ENCODE results near the gene C11orf68. TPM values are rescaled to one million over a fixed set of nuclear protein-coding genes. Genes with fewer than 3 reads are reported as not detected.
A peak's percentile ranks its signal among the peaks of the same experiment; 100 is the strongest.

C11orf68 gene
- total RNA-seq, 1 experiment from 2014 or later: 20.1 TPM

- TF ChIP-seq, protein P1, sequence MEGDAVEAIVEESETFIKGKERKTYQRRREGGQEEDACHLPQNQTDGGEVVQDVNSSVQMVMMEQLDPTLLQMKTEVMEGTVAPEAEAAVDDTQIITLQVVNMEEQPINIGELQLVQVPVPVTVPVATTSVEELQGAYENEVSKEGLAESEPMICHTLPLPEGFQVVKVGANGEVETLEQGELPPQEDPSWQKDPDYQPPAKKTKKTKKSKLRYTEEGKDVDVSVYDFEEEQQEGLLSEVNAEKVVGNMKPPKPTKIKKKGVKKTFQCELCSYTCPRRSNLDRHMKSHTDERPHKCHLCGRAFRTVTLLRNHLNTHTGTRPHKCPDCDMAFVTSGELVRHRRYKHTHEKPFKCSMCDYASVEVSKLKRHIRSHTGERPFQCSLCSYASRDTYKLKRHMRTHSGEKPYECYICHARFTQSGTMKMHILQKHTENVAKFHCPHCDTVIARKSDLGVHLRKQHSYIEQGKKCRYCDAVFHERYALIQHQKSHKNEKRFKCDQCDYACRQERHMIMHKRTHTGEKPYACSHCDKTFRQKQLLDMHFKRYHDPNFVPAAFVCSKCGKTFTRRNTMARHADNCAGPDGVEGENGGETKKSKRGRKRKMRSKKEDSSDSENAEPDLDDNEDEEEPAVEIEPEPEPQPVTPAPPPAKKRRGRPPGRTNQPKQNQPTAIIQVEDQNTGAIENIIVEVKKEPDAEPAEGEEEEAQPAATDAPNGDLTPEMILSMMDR (IDR thresholded peaks at IDR 0.05; ENCODE audit: insufficient read depth in 1 of 2, low read depth in 1 of 2, low read length in 1 of 2, severe bottlenecking in 1 of 2, unreplicated experiment in 1 of 2): no peak
- Histone ChIP-seq H3K4me3 (ENCODE audit: low read depth, low read length) (peak overlapping the region; percentile 81), H3K4me1 (peaks cover 26% of the 10 kb centered on the region), H3K27me3 (replicated peaks; ENCODE audit: control insufficient read depth, insufficient read depth, low read length) (no peaks in the 10 kb centered on the region), H3K36me3 (ENCODE audit: control insufficient read depth, insufficient read depth, low read length) (no peaks in the 10 kb centered on the region), H3K9me3 (no peaks in the 10 kb centered on the region)
- ChIA-PET CTCF (interaction anchor here (0.6 to 7.8 kb wide), 23 partner anchors 9 to 421 kb away, joined by 3 to 241 read pairs (median 5); partner anchors contain the start of genes BANF1, CFL1, EIF1AD and FOSL1), POLR2A (interaction anchor here (0.6 to 2.5 kb wide), 11 partner anchors 8 to 725 kb away, joined by 3 to 33 read pairs (median 4); partner anchors contain the start of genes BANF1, CFL1, EIF1AD and FOSL1)
- intact Hi-C loops (cut with micrococcal nuclease; ENCODE audit: unreplicated experiment): loop anchor here (2.0 kb wide), 2 partner anchors 27 to 69 kb away; partner anchors contain the start of genes C11orf68, DRAP1 and SART1
- Mint-ChIP-seq H3K4me3 (ENCODE audit: unreplicated experiment) (peak overlapping the region; percentile 82), H3K27me3 (ENCODE audit: insufficient read depth, unreplicated experiment) (no peaks in the 10 kb centered on the region), H3K4me1 (ENCODE audit: low read depth, unreplicated experiment) (peaks cover 27% of the 10 kb centered on the region), H3K27ac (ENCODE audit: unreplicated experiment) (no peak overlapping the region), H3K36me3 (ENCODE audit: insufficient read depth, unreplicated experiment) (peaks cover 35% of the 10 kb centered on the region), H3K9me3 (ENCODE audit: unreplicated experiment) (no peaks in the 10 kb centered on the region)
- BruUV-seq (replicated peaks): TSS peak; percentile 50
- DNase-seq: no peak
Measured at GRCh38 chr11:65891219-65892136, 27.4 kb downstream of the C11orf68 start.

DNA sequence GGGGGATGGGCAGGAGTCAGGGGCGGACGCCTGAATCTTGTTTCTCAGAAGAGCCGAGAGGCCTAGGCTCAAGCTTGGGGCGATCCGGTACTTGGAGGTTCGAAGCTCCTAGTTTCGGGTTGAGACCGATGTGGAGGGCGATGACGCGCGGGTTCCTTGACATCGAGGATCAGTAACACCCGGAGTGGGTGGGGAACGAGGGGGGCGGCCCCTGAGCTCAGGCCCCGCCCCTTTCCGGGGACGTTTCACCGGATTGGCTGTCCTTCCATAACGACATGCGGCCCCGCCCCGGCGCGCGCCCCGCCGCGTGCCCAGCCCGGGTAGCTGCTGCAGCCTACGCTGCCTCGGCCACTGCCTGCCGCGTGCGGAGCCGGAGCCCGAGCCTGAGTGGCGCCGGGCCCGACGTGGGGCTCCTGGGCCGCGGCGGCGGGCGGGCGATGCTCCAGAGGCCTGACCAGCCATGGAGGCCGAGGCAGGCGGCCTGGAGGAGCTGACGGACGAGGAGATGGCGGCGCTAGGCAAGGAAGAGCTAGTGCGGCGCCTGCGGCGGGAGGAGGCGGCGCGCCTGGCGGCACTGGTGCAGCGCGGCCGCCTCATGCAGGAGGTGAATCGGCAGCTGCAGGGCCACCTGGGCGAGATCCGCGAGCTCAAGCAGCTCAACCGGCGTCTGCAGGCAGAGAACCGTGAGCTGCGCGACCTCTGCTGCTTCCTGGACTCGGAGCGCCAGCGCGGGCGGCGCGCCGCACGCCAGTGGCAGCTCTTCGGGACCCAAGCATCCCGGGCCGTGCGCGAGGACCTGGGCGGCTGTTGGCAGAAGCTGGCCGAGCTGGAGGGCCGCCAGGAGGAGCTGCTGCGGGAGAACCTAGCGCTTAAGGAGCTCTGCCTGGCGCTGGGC is 28.3 kb downstream of the C11orf68 start, which contains the start of gene CCDC85B:
CCDC85B (plus strand) TSS at position 350 of the 895 bp plus-strand sequence; CDS start at position 461, 111 bp downstream.
- BruUV-seq (replicated peaks): no TSS peak
- ChIA-PET POLR2A (interaction anchor here (0.5 to 2.5 kb wide), 15 partner anchors 9 to 725 kb away, joined by 3 to 33 read pairs (median 4); partner anchors contain the start of genes BANF1, CFL1, EIF1AD and FOSL1), CTCF (interaction anchor here (0.6 to 7.8 kb wide), 29 partner anchors 10 to 1559 kb away, joined by 3 to 241 read pairs (median 4); partner anchors contain the start of genes BANF1, CFL1, EIF1AD and FAM89B)
- TF ChIP-seq, protein P1 (IDR thresholded peaks at IDR 0.05; ENCODE audit: insufficient read depth in 1 of 2, low read depth in 1 of 2, low read length in 1 of 2, severe bottlenecking in 1 of 2, unreplicated experiment in 1 of 2): peak; percentile 33 to 65
- H3K4me3 ChIP-seq (ENCODE audit: low read depth, low read length): peak within 1 kb of the TSS; percentile 81
- H3K4me3 Mint-ChIP-seq (ENCODE audit: unreplicated experiment): peak within 1 kb of the TSS; percentile 82
- peaks cover 27% of the 10 kb centered on the region for H3K4me1 Mint-ChIP-seq (ENCODE audit: low read depth, unreplicated experiment)
- intact Hi-C loops (cut with micrococcal nuclease; ENCODE audit: unreplicated experiment): loop anchor here (2.0 kb wide), 2 partner anchors 28 to 70 kb away; partner anchors contain the start of genes C11orf68, DRAP1 and SART1
- peaks cover 2% of the 10 kb centered on the region; the same call in 1 of the 2 replicates for H3K36me3 ChIP-seq (ENCODE audit: control insufficient read depth, insufficient read depth, low read length)
- H3K9me3 ChIP-seq: no peaks in the 10 kb centered on the region
- peak; percentile 96 to 98 for DNase-seq
- H3K4me1 ChIP-seq: peaks cover 27% of the 10 kb centered on the region
- peak within 1 kb of the TSS; percentile 69 for H3K27ac Mint-ChIP-seq (ENCODE audit: unreplicated experiment)
- H3K27me3 Mint-ChIP-seq (ENCODE audit: insufficient read depth, unreplicated experiment): no peaks in the 10 kb centered on the region
- no peaks in the 10 kb centered on the region for H3K27me3 ChIP-seq (replicated peaks; ENCODE audit: control insufficient read depth, insufficient read depth, low read length)
- no peaks in the 10 kb centered on the region for H3K9me3 Mint-ChIP-seq (ENCODE audit: unreplicated experiment)
- peaks cover 40% of the 10 kb centered on the region for H3K36me3 Mint-ChIP-seq (ENCODE audit: insufficient read depth, unreplicated experiment)
